ENCODE measurements around the gene SLC26A11. TPM values are rescaled to one million over a fixed set of nuclear protein-coding genes. Genes with fewer than 3 reads are reported as not detected.

Gene SLC26A11
- total and polyA plus RNA-seq, 2 of the 13 experiments (the other 11 are each of a cell fraction or from before 2014, with no cell fraction given) = 8.7 to 13.2 TPM

DNA sequence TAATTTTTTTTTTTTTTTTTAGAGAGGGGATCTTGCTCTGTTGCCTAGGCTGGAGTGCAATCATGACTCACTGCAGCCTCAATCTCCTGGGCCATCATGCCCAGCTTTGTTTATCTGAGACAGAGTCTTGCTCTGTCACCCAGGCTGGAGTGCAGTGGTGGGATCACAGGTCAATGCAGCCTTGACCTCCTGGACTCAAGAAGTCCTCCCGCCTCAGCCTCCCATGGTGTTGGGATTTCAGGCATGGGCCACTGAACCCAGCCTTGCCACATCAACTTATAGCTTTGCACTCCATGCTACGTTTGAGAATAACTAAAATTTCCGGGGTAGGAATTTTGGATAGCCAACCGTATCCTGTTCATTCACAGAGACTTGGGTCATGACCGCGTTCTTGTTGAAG is 71.0 kb downstream of the SLC26A11 start (continued):
- TF ChIP-seq, protein P1, sequence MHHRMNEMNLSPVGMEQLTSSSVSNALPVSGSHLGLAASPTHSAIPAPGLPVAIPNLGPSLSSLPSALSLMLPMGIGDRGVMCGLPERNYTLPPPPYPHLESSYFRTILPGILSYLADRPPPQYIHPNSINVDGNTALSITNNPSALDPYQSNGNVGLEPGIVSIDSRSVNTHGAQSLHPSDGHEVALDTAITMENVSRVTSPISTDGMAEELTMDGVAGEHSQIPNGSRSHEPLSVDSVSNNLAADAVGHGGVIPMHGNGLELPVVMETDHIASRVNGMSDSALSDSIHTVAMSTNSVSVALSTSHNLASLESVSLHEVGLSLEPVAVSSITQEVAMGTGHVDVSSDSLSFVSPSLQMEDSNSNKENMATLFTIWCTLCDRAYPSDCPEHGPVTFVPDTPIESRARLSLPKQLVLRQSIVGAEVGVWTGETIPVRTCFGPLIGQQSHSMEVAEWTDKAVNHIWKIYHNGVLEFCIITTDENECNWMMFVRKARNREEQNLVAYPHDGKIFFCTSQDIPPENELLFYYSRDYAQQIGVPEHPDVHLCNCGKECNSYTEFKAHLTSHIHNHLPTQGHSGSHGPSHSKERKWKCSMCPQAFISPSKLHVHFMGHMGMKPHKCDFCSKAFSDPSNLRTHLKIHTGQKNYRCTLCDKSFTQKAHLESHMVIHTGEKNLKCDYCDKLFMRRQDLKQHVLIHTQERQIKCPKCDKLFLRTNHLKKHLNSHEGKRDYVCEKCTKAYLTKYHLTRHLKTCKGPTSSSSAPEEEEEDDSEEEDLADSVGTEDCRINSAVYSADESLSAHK (CRISPR knock-in tag; IDR thresholded peaks at IDR 0.05; ENCODE audit: borderline replicate concordance) = no peak
- TF ChIP-seq RARA (CRISPR knock-in tag; IDR thresholded peaks at IDR 0.05) = peak; percentile 24; the same call in 1 of the 2 replicates
- TF ChIP-seq POLR2AphosphoS5 (IDR thresholded peaks at IDR 0.05; ENCODE audit: low read depth, low read length) = no peak
- no peak for TF ChIP-seq TOPORS (CRISPR knock-in tag; IDR thresholded peaks at IDR 0.05)

DNA sequence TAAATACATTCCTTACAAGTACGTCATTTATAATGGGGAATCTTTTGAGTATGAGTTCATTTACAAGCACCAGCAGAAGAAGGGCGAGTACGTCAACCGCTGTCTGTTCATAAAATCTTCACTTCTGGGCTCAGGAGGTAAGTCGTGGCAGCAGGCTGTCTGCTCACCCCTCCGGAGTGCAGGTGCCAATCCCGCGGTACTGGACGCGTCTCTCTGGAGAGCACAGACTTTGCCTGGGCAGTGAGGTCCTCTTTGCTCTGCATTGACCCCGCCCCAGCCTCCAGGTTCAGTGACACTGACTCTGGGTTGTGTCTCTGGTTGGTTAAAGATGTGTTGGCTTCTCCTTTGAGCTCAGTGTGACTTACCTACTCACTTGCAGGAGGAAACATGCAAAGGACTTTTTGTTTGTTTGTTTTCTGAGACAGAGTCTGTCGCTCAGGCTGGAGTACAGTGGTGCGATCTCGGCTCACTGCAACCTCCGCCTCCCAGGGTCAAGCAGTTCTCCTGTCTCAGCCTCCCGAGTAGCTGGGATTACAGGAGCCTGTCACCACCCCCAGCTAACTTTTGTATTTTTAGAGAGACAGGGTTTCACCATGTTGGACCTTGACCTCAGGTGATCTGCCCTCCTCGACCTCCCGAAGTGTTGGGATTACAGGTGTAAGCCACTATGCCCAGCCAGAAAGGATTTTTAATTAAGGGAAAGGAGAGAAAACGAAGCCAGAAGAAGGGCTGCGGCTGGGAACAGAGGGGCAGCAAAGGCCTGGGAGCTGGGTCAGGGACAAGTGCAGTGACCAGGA is 71.7 kb downstream of the SLC26A11 start:
- BruUV-seq (replicated peaks) = no TSS peak
- Histone ChIP-seq H3K27me3 (ENCODE audit: control insufficient read depth in 1 of 2, insufficient read depth in 2 of 2, low read length in 2 of 2) (no peaks in the 10 kb centered on the region), H3K79me2 (ENCODE audit: insufficient read depth, low read length) (no peaks in the 10 kb centered on the region), H4K20me1 (ENCODE audit: insufficient read depth, low read length) (no peaks in the 10 kb centered on the region), H2AFZ (ENCODE audit: low read length) (no peak overlapping the region), H3K9ac (ENCODE audit: insufficient read depth, low read depth, low read length) (no peak overlapping the region), H3K36me3 (replicated peaks in 1 of 2; ENCODE audit: control insufficient read depth in 1 of 2, insufficient read depth in 2 of 2, low read length in 2 of 2) (peaks cover 44 to 72% of the 10 kb centered on the region in 2 experiments), H3K4me3 (replicated peaks in 1 of 3; ENCODE audit: insufficient read depth in 1 of 3, low read depth in 2 of 3, low read length in 3 of 3) (no peak overlapping the region), H3K4me1 (ENCODE audit: insufficient read depth, low read length) (peaks cover 14% of the 10 kb centered on the region), H3K9me3 (ENCODE audit: low read length) (no peaks in the 10 kb centered on the region), H3K4me2 (ENCODE audit: low read depth, low read length) (no peak overlapping the region), H3K27ac (ENCODE audit: extremely low read length, insufficient read depth, low read length) (no peak overlapping the region)
- ATAC-seq = no peak; the same call in 2 of the 3 replicates
- in situ Hi-C loops (cut with HindIII; ENCODE audit: extremely low pct_ligation_motif_present, low pct_unique_long_range_greater_than_20kb) (no loop called here), intact Hi-C loops (cut with micrococcal nuclease; ENCODE audit: unreplicated experiment) (no loop called here)
- peak; percentile 43 for FAIRE-seq
- no peak for DNase-seq (ENCODE audit: low spot score)
- POLR2A ChIA-PET = interaction anchor here (1.4 kb wide), 1 partner anchor 28 kb away, joined by 7 read pairs; no protein-coding TSS in a partner anchor
- CTCF ChIA-PET (ENCODE audit: low intra/inter-chr PET ratio, low total read pairs) = no interaction called here
- TF ChIP-seq WIZ (CRISPR knock-in tag; IDR thresholded peaks at IDR 0.05) = 0 out of 2 replicates have a peak, but pooled peaks have one; percentile 30
- TF ChIP-seq, protein P2, sequence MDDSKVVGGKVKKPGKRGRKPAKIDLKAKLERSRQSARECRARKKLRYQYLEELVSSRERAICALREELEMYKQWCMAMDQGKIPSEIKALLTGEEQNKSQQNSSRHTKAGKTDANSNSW (CRISPR knock-in tag; IDR thresholded peaks at IDR 0.05; ENCODE audit: borderline replicate concordance) = no peak
- TF ChIP-seq HNF4A (CRISPR knock-in tag; IDR thresholded peaks at IDR 0.05) = peak; percentile 19; the same call in 1 of the 2 replicates
- 88% methylated on average over 20 of the region's 20 CpGs for WGBS (ENCODE audit: low lambda C conversion rate)

Measured in HepG2 (cell line).